C4-2B (cell line): Measurements from ENCODE around the gene TLNRD1.
"Not testable (repeated sequence)": the region's sequence is repeated elsewhere in the genome, so short reads cannot be mapped to it uniquely, and the experiment has no call there.

ENCODE experiments used
- H3K27ac ChIP-seq: fragments of 450-650 bp; 2 replicates; pipeline ENCODE4 v1.5.1; 2017
- ZFX ChIP-seq: fragments of 450-650 bp; IDR thresholded peaks from 2 replicates; pipeline ENCODE4 v1.6.1; 2017
- TF ChIP-seq, protein P1 (sequence below): fragments of 450-650 bp; conservative IDR thresholded peaks from 2 replicates; pipeline ENCODE4 v1.5.1; 2017; ENCODE audit warnings: mild to moderate bottlenecking

Gene TLNRD1

DNA sequence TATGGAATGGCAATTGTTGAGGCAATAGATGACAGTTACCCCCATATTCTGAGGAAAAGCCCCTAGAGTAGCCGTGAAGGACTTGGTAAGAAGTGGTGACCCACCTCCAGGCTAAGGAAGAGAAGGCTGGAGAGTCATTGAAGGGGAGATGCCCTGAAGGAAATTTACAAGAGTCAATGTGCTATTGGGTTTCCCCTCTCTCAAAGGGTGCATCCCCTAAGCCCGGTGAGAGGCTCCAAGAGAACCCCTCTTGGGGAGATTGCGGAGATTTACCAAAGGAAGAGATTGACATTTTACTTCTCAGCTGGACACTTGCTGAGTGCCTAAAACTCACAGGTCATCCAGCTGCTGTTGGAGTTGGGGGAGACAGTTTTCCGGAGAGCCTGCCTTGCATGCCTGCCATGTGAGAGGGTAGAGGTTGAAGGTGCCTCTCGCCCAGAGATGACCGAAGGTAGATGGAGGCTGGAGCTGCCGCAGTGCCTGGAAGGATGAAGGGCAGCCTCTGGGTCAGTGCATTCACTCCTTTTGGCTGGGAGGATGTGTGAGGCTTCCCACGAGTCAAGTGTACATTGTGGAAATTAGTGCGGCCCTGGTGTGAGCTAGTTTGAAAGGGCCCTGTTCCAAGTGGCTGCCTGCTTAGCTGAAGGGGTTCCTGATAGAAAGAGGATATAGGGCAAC, 41.8 kb upstream of the TLNRD1 start:
- no peak overlapping the region for H3K27ac ChIP-seq
- TF ChIP-seq, protein P1, sequence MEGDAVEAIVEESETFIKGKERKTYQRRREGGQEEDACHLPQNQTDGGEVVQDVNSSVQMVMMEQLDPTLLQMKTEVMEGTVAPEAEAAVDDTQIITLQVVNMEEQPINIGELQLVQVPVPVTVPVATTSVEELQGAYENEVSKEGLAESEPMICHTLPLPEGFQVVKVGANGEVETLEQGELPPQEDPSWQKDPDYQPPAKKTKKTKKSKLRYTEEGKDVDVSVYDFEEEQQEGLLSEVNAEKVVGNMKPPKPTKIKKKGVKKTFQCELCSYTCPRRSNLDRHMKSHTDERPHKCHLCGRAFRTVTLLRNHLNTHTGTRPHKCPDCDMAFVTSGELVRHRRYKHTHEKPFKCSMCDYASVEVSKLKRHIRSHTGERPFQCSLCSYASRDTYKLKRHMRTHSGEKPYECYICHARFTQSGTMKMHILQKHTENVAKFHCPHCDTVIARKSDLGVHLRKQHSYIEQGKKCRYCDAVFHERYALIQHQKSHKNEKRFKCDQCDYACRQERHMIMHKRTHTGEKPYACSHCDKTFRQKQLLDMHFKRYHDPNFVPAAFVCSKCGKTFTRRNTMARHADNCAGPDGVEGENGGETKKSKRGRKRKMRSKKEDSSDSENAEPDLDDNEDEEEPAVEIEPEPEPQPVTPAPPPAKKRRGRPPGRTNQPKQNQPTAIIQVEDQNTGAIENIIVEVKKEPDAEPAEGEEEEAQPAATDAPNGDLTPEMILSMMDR = no peak
- TF ChIP-seq ZFX = no peak

DNA sequence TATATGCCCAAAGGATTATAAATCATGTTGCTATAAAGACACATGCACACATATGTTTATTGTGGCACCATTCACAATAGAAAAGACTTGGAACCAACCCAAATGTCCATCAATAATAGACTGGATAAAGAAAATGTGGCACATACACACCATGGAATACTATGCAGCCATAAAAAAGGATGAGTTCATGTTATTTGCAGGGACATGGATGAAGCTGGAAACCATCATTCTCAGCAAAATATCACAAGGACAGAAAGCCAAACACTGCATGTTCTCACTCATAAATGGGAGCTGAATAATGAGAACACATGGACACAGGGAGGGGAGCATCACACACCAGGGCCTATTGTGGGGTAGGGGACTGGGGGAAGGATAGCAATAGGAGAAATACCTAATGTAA, 35.3 kb upstream of the TLNRD1 start:
- H3K27ac ChIP-seq = not testable (repeated sequence)

DNA sequence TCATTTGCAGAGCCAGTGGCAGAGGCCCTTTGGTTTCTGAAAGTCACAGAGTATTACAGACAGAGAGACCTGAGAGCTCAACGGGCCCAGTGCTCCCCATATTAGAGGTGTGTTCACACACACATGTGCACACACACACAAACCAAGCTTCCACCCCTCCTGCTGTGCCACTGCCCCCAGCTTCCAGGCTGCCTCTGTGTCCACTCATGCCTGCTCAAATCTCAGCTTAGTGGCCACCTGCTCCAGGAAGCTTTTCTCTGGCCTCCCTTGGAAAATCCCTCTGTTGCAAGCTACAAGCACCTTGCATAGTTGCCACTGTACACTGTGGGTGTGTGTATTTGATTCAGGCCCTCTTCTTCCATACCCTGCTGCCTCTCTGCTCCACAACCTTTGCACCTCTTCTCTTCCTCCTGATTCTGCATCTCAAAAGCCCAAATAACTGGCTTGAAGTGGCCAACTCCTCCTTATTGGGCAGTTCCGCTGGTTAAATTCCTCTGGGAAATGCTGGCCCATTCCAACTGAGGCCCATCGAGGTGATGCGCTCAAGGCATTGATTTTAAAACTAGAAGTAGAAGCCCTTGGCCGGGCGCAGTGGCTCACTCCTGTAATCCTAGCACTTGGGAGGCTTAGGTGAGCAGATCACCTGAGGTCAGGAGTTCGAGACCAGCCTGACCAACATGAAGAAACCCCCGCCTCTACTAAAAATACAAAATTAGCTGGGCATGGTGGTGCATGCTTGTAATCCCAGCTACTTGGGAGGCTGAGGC, 34.1 kb upstream of the TLNRD1 start:
- H3K27ac ChIP-seq = no peak overlapping the region
- TF ChIP-seq ZFX = no peak
- TF ChIP-seq, protein P1 = no peak

DNA sequence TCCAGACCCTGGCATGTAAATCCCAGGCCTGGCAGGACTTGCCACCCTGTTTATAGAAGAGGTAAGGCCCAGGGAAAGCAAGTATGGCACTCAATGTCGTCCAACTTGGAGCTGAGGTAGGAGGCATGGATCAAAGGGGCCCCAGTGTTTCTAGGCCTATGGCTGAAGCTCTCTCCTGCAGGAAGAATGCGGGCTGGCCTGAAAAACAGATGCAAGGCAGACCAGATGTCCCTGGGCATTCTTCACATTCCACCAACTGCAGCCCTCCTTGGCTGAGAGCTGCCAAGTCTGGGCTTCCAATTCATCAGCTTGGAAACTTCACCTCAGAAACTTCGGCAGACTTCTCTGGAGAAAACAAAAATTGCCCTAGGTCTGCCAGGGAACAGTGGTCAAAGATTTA, 33.3 kb upstream of the TLNRD1 start:
- H3K27ac ChIP-seq = no peak overlapping the region
- no peak for TF ChIP-seq ZFX
- TF ChIP-seq, protein P1 = no peak

DNA sequence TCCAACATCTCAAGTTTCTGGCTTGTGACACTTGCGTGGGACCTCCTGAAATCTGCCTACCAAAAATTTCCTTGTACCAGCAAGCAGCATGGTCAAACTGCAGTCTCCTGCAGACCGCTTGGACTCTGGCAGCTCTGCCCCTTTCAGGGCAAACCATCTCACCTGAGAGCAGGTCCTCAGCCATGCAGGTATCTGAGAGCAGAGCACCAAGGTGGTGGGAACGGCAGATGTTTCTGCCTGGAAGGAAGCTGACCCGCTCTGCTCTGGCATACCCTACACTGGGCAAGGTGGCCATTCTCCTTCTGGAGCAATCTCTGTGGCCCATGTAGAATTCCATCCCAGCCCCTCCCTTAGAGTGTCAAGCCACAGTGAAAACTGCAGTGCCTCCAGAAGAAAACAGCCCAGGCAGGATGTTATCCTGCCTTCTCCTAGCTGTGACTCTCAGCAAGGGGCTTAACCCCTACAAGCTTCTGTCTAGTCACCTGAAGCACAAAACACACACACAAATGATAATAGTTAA, 32.7 kb upstream of the TLNRD1 start:
- H3K27ac ChIP-seq = no peak overlapping the region
- TF ChIP-seq, protein P1 = no peak
- TF ChIP-seq ZFX = no peak

DNA sequence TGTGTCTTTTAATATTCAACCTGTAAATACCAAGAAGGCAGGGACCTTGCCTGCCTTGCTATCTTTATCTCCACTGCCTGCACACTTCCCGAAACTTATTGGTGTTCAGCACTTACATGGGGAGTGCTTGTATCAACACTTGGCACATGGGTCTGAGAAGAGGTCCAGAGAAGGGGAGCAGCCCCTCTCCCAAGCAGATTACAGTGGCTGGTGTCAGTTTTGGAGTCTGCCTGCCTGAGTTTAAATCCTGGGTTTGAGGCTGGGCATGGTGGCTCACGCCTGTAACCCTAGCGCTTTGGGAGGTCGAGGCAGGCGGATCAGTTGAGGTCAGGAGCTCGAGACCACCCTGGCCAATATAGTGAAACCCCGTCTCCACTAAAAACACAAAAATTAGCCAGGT, 31.4 kb upstream of the TLNRD1 start:
- no peak overlapping the region for H3K27ac ChIP-seq
- TF ChIP-seq, protein P1 = no peak
- no peak for TF ChIP-seq ZFX

DNA sequence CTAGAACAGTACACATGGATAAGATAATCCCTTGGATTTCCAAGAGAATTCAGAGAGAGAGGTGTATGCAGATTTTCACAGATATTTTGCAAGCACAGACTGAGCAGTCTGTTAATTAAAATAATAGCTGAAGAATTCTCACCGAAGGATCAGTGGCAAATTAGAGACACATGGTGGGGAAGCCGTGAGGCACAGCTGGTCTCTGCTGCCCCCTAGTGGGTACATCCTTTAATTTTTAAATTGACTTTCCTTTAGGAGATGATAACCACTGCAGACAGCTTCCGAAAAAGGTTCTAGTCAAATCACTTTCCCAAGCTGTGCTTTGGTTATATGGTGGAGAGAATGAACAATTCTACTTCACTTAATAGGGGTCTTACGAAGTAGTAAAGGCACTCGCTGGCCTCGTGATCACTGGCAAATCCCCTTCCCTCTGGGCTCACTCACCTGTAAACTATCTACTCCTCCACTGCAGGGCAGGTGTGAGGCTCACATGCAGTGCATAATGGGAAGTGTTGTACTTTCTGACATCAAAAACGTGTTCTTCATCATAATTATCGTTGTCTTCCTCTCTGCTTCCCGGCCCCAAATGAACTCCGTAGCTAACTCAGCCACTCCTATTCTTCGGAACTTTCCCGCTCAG, 30.6 kb upstream of the TLNRD1 start:
- H3K27ac ChIP-seq = no peak overlapping the region

More for the DNA sequence above, 30.6 kb upstream of the TLNRD1 start:
- TF ChIP-seq, protein P1 = peak; percentile 93
- no peak for TF ChIP-seq ZFX
